Testis (tissue), 2 donors: ENCODE measurements around the gene NIPAL1.

Experiments
- CTCF ChIP-seq, 3 experiments: fragments of 450-650 bp in 2 of 3; fragments of 200-600 bp in 1 of 3; sonication (generic) in 1 of 3; IDR thresholded peaks; one replicate each; pipeline ENCODE4 v1.5.1; 2016 to 2019; ENCODE audit warnings: antibody characterized with exemption in 3 of 3, mild to moderate bottlenecking in 2 of 3, moderate library complexity in 1 of 3
- POLR2A ChIP-seq: fragments of 450-650 bp; IDR thresholded peaks from one replicate; pipeline ENCODE4 v1.6.1; 2017; ENCODE audit warnings: antibody characterized with exemption, mild to moderate bottlenecking, moderate library complexity

DNA sequence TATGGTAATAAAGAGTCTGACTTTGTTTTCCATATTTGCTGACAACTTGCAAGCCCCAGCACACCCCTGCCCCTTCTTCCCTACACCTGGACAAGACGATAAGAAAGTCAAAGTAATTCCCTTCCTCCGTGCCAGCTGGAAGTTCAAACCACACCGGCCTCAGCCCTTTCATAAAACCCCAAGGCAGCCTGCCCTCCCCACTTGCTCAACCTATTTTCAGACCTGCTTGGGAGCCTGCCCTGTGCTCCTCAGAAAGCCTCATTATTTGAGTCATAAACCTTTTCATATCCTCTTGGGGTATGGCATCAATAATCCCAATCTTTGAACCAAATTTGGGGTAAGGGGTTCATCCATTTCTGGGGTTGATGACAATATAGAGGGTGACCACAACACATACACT lies 29.5 kb downstream of the NIPAL1 start:
- TF ChIP-seq POLR2A, result no peak
- no peak for TF ChIP-seq CTCF (IDR thresholded peaks at IDR 0.05)
